ENCODE data around the gene PRDM16.

DNA sequence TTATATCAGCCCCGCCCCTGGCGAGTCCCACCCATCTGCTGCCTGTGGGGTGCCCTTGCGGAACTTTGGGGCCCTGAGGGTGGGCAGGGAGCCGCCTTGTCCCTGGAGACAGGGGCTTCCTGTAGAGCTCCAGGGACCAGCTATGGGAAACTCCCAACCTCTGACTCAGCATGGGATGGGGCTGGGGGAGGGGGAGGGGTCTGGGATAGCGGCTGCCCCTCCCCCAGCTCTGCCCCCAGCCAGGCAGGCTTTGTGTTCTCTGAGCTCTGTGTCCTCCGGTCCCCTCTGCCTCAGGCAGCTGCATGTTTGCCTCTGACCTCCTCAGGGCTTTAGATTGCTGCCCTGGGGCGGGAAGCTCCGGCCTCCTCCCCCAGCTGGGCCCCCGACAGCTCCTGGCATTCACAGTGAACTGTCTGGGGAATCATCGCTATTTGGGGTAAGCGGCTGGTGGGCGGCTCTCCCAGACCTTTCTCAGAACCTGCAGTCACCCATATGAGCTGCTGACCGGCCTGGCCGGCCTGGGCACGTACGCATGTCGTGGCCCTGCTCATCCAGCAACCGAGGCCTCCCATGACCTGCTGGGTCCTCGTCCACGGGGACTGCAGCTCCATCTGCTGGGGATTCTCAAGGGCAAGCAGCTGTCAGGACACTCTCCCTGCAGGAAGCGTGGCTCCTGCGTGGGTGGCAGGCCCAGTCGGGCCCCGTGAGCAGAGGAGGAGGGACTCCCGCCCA is 402.5 kb downstream of the PRDM16 start:
- TF ChIP-seq EZH2 (IDR thresholded peaks at IDR 0.05; ENCODE audit: low read length, unreplicated experiment) (no peak), EZH2phosphoT487 (IDR thresholded peaks at IDR 0.05; ENCODE audit: borderline replicate concordance, low read length) (no peak)
- TF ChIP-seq, protein P1, sequence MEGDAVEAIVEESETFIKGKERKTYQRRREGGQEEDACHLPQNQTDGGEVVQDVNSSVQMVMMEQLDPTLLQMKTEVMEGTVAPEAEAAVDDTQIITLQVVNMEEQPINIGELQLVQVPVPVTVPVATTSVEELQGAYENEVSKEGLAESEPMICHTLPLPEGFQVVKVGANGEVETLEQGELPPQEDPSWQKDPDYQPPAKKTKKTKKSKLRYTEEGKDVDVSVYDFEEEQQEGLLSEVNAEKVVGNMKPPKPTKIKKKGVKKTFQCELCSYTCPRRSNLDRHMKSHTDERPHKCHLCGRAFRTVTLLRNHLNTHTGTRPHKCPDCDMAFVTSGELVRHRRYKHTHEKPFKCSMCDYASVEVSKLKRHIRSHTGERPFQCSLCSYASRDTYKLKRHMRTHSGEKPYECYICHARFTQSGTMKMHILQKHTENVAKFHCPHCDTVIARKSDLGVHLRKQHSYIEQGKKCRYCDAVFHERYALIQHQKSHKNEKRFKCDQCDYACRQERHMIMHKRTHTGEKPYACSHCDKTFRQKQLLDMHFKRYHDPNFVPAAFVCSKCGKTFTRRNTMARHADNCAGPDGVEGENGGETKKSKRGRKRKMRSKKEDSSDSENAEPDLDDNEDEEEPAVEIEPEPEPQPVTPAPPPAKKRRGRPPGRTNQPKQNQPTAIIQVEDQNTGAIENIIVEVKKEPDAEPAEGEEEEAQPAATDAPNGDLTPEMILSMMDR (conservative IDR thresholded peaks at IDR 0.05; ENCODE audit: low read depth, low read length) = peak; percentile 46
